Measurements from ENCODE around the gene GLB1L3.
"Not testable (repeated sequence)": the region's sequence is repeated elsewhere in the genome, so short reads cannot be mapped to it uniquely, and the experiment has no call there.

The GLB1L3 gene

DNA sequence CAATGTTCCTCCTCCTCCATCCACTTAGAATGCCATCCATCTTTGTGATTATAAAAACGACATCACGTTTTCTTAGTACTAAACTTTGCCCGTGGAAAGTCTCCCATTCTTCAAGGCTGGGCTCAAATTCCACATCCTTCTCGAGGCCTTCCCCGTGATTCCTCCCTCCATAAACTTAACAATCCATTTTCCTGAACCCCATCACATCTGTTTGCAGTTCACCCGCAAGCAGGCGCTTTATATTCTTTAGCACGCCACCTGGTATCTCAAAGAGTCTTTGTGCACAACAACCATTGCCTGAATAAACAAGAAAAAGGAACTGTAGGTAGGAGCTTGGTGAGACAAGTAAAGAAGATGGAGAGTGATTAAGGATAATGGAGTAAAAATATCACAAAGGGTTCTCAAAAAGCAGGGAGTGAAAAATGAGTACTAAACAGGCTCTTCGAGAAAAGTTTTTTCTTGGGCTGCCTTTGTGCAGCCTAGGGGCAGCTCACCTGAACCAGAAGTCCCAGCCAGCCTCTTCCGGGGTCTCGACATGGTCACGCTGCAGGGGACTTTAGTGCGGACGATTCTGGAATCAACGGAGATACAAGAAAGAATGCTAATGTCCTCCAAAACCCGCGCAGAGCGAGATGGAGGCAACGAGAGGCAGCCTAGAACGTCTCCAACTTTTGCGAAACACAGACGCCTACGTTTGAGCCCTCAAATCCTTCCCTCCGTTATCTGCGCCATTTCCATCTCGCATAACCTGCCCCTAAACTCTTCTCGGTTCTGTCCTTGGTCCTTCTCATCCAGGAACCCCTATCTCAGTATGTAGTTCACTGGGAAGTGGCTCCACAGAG is 23.6 kb upstream of the GLB1L3 start:
- DNase-seq = peak; percentile 19

DNA sequence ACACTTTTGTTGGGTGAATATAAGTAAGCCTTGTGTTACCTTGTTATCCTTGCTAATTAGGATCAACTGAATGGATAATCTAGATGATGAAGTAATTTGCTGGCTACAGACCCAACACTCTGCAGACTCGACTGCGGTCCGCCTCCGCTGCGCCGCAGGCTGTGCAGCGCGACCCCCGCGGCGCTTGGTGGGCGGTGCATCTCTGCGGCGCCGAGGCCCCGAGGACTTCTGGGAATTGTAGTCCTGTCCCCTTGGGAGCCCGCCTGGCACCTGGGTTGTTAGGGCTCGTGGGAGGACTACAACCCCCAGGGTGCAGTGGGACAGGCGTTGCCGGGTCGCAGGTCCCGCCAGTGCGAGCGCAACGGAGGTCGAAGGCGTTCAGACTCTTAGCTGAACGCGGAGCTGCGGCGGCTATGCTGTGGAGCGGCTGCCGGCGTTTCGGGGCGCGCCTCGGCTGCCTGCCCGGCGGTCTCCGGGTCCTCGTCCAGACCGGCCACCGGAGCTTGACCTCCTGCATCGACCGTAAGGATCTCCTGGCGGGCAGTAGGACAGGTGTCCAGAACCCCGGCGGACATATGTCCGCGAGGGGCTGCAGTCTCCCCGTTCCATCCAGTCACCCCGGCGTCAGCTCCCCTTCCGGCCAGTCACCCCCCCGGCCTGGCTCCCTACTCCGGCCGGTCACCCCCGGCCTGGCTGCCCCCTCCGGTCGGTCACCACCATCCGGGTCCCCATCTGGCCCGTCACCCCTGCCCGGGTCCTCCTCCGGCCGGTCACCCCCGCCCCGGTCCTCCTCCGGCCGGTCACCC is 22.8 kb upstream of the GLB1L3 start, which contains the start of the genes ACAD8 and THYN1:
Gene ACAD8, plus strand, starts transcription at position 381 of the 806 bp plus-strand sequence. Its CDS starts 33 bp downstream, at position 414.
Gene THYN1, minus strand, starts transcription at position 165 of the 806 bp plus-strand sequence. CDS start 470 bp downstream, outside the sequence.
- peak; percentile 97 for DNase-seq

DNA sequence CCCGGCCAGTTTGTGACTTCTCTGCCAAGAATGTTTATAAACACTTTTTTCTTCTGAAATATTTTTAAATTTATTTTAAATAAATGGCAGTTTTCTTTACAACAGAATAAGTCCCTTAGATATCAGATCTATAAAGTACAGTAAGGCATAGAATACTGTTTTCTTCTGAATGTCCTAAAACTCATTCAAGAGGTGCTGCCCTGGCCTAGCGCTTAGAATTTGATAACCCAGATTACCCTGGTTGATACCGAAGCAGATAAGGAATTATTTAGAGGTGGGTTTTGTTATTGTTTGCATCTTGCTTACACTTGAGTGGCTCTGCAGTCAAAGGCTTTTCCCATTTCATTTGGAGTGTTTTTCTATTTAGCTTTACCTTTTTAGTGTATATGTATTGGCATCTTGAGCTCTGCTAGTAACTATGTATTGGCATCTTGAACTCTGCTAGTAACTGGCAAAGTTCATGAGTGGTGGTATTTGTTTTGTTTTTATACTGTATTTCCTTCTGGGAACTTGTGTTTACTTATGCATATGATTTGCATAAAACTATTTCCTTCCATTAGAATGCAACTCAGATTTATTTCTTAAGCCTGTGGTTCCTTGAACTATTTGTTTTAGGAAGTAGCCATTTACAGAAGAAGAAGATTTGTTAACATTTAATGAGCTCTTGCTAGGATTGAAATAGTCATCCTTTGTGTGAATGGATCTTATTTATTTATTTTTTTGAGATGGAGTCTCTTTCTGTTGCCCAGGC is 21.6 kb upstream of the GLB1L3 start:
- DNase-seq = no peak

- not testable (repeated sequence) for DNase-seq
These were observed 21.0 kb upstream of the GLB1L3 start for GRCh38 chr11:134255184-134255561.

DNA sequence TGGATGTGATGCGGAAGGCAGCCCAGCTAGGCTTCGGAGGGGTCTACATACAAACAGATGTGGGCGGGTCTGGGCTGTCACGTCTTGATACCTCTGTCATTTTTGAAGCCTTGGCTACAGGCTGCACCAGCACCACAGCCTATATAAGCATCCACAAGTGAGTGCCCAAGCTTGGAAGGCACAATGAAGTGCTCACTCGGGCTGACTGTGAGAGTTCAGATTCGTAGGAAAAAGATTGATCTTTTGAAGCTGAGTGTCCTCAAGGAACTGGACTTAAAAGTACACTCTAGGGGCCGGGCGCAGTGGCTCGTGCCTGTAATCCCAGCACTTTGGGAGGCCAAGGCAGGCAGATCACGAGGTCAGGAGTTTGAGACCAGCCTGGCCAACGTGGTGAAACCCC is 19.1 kb upstream of the GLB1L3 start:
- DNase-seq = no peak

GRCh38 chr11:134258577-134258976 is 17.6 kb upstream of the GLB1L3 start:
- DNase-seq = no peak

- no peak for DNase-seq
These were observed 15.7 kb upstream of the GLB1L3 start for GRCh38 chr11:134260503-134260902.

DNA sequence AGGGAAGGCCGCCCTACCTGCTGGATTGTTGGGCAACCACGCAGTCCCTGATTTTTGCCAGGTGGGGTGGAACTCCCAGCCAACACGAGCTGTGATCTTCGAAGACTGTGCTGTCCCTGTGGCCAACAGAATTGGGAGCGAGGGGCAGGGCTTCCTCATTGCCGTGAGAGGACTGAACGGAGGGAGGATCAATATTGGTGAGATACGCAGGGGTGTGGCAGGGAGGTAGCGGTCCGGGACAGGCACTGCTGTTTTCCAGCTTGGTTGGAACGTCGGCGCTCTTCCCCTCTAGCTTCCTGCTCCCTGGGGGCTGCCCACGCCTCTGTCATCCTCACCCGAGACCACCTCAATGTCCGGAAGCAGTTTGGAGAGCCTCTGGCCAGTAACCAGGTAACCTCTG is 15.2 kb upstream of the GLB1L3 start:
- DNase-seq = no peak

DNA sequence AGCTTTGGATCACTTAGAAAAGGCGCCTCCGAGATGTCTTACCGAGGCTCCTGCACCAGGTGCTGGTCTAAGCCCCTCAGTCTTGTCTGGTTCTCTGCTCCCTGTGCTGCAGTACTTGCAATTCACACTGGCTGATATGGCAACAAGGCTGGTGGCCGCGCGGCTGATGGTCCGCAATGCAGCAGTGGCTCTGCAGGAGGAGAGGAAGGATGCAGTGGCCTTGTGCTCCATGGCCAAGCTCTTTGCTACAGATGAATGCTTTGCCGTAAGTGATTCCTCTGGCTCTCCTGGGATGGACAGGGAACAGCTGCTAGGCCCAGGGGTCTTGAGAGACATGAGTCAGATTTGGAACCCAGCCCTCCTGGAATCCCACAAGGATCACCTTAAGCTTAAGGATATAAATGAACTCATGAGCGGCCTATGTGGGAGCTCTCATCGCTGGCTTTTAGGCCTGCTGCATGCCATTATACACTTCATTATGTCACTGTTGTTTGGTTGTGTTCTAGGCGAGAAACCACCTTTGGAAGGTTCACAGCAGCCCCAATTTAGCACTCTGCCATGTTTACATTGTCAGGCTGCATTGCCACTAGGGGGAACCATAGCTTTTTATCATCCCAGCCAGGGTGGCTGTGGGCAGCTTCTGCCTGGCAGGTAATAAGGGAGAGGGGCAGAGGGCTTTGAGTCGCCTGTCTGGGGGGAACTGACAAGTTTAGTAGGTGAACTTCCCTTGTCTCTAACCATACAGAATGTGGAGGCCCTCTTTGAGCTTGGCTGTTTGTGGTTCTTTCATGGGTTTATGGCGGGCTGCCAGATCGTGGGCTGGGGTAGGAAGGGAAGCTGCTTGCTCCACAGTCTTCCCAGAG is 14.3 kb upstream of the GLB1L3 start:
- no peak for DNase-seq

GRCh38 chr11:134264966-134265764 is 11.0 kb upstream of the GLB1L3 start:
- no peak for DNase-seq

- DNase-seq = no peak
These were observed 9.7 kb upstream of the GLB1L3 start for GRCh38 chr11:134266440-134266839.

- no peak for DNase-seq
These were observed 9.3 kb upstream of the GLB1L3 start for GRCh38 chr11:134266841-134267251.

DNA sequence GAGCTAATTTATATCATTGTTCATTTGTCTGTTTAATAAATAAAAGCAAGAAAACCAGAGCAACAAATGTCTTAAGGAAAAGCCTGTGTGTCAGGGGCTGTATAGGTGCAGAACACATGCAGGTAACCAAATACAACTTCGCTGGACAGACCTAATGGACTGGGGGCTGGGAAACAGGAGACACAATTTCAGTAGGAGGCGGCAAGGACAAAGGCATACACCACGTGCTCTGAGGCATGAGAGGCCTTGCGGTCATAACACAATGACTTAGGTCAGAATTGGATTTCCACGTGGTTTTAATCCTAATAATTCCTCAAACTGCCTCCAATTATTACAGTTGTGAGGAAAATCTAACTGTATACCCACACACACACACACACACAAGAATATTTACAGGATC is 8.7 kb upstream of the GLB1L3 start:
- DNase-seq = no peak

- DNase-seq = no peak
These were observed 8.2 kb upstream of the GLB1L3 start for GRCh38 chr11:134267966-134268365.

GRCh38 chr11:134270250-134270714 is 5.9 kb upstream of the GLB1L3 start:
- no peak for DNase-seq

DNA sequence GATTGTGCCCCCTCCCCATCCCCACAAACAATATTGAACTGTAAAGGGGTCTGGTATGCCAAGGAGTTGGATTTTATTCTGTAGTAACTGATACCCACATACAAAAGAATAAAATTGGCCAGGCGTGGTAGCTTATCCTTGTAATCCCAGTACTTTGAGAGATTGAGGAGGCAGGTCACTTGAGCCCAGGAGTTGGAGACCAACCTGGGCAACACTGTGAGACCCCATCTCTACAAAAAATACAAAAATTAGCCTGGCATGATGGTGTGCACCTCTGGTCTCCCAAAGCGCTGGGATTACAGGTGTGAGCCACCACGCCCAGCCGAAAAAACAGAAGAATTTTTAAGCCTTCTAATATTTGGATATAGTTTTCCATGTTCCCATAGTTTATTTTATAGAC is 4.2 kb upstream of the GLB1L3 start:
- no peak for DNase-seq

GRCh38 chr11:134272381-134273316 is 3.5 kb upstream of the GLB1L3 start:
- no peak for DNase-seq

- DNase-seq = no peak
These were observed 2.9 kb upstream of the GLB1L3 start for GRCh38 chr11:134273317-134273712.

DNA sequence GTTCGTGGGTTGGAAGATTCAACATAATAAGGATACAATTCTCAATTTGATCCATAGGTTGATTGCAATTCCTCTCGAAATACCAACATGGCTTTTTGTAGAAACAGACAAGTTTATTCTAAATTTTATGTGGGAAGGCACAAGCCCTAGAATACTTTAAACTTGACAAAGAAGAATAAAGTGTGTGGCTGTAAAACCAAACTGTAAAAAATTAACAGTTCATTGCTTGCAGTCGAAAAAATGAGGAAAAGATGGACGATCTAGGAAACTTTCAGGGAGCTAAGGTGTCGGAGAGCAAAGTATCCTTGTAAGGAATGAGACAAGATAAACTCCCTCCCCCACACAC is 1.0 kb upstream of the GLB1L3 start:
- no peak for DNase-seq

Measured in stimulated activated CD4-positive, alpha-beta T cell treated with anti-CD3 and anti-CD28 coated beads, Interleukin-1b, Interleukin-23, amount 100 ng/mL, for 48 hours (primary cell).